Suprapubic skin (tissue), 4 donors: ENCODE measurements around the gene IL20RA.

Experiments
- POLR2A ChIP-seq, 2 donors: fragments of 450-650 bp; IDR thresholded peaks; one replicate each; pipeline ENCODE4 v1.6.1; 2017; ENCODE audit warnings: antibody characterized with exemption in 2 of 2, mild to moderate bottlenecking in 2 of 2, moderate library complexity in 2 of 2
- POLR2AphosphoS5 ChIP-seq, 3 donors: sonication (generic); formaldehyde crosslinking; IDR thresholded peaks; one replicate each; pipeline ENCODE4 v1.6.1; 2017; ENCODE audit warnings: antibody characterized with exemption in 3 of 3
- TF ChIP-seq, protein P1 (sequence below), 2 donors: fragments of 200-600 bp in 1 of 2; fragments of 450-650 bp in 1 of 2; sonication (generic) in 1 of 2; IDR thresholded peaks; one replicate each; pipeline ENCODE4 v1.5.1; 2016 to 2019; ENCODE audit warnings: antibody characterized with exemption in 2 of 2, mild to moderate bottlenecking in 1 of 2, moderate library complexity in 1 of 2

DNA sequence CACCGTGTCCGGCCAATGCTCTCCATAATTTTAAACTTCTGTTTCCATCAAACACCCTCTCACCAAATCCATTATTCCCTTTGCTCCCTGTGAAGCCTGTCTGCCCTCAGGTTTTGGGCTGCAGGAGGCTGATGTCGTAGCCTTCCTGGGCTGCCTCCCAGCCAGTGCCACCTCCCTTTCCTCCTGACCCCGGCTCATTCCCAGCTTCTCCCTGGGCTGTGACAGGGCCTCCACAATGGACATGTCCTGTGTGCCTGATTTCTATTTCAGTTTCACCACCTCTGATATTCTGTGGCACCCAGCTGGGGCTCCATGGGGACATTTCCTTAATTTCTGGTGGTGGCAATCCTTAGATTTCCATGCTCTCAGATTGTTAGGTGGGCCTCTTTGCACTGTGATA lies 28.8 kb downstream of the IL20RA start:
- TF ChIP-seq, protein P1, sequence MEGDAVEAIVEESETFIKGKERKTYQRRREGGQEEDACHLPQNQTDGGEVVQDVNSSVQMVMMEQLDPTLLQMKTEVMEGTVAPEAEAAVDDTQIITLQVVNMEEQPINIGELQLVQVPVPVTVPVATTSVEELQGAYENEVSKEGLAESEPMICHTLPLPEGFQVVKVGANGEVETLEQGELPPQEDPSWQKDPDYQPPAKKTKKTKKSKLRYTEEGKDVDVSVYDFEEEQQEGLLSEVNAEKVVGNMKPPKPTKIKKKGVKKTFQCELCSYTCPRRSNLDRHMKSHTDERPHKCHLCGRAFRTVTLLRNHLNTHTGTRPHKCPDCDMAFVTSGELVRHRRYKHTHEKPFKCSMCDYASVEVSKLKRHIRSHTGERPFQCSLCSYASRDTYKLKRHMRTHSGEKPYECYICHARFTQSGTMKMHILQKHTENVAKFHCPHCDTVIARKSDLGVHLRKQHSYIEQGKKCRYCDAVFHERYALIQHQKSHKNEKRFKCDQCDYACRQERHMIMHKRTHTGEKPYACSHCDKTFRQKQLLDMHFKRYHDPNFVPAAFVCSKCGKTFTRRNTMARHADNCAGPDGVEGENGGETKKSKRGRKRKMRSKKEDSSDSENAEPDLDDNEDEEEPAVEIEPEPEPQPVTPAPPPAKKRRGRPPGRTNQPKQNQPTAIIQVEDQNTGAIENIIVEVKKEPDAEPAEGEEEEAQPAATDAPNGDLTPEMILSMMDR (IDR thresholded peaks at IDR 0.05): no peak
- TF ChIP-seq POLR2A (IDR thresholded peaks at IDR 0.05) (no peak), POLR2AphosphoS5 (IDR thresholded peaks at IDR 0.05) (no peak)
